OCI-LY1 (cell line): Measurements from ENCODE around the gene CACNA1C.

Source experiments
- H2AFZ ChIP-seq: fragments of 200-600 bp; sonication (generic), shearing (Covaris generic); 2 replicates; pipeline ENCODE4 v1.6.0; 2014; ENCODE audit warnings: antibody characterized with exemption, mild to moderate bottlenecking, low read length
- H3F3A ChIP-seq: fragments of 200-600 bp; sonication (generic), shearing (Covaris generic); 2 replicates; pipeline ENCODE4 v1.6.0; 2014; ENCODE audit warnings: mild to moderate bottlenecking, antibody characterized with exemption, low read length, moderate library complexity; ENCODE audit not compliant: insufficient read depth
- H3K27ac ChIP-seq: fragments of 200-600 bp; sonication (generic); 2 replicates; pipeline ENCODE4 v1.5.1; 2014; ENCODE audit warnings: low read length, mixed run types, mild to moderate bottlenecking, low read depth; ENCODE audit not compliant: poor library complexity, severe bottlenecking
- H3K27me3 ChIP-seq: fragments of 200-600 bp; sonication (generic); 2 replicates; pipeline ENCODE4 v1.6.0; 2014; ENCODE audit warnings: antibody characterized with exemption, mild to moderate bottlenecking, low read length, moderate library complexity; ENCODE audit not compliant: insufficient read depth
- H3K36me3 ChIP-seq: fragments of 200-600 bp; sonication (generic); 2 replicates; pipeline ENCODE4 v1.6.1; 2014; ENCODE audit warnings: mild to moderate bottlenecking, antibody characterized with exemption, low read length, moderate library complexity, mixed read lengths; ENCODE audit not compliant: insufficient read depth
- H3K4me1 ChIP-seq: fragments of 200-600 bp; sonication (generic); 2 replicates; pipeline ENCODE4 v1.5.1; 2014; ENCODE audit warnings: mild to moderate bottlenecking, low read length, moderate library complexity; ENCODE audit not compliant: insufficient read depth, severe bottlenecking
- H3K4me2 ChIP-seq: fragments of 200-600 bp; sonication (generic), shearing (Covaris generic); 2 replicates; pipeline ENCODE4 v1.6.1; 2014; ENCODE audit warnings: low read length
- H3K4me3 ChIP-seq: fragments of 200-600 bp; sonication (generic); 2 replicates; pipeline ENCODE4 v1.5.1; 2014; ENCODE audit warnings: low read length, low read depth, mild to moderate bottlenecking, mixed read lengths; ENCODE audit not compliant: poor library complexity, severe bottlenecking
- H3K79me2 ChIP-seq: fragments of 200-600 bp; shearing (Covaris generic); 2 replicates; pipeline ENCODE4 v1.6.1; 2016; ENCODE audit warnings: mixed run types, low read length, mixed read lengths; ENCODE audit not compliant: insufficient read depth
- H3K9ac ChIP-seq: fragments of 200-600 bp; sonication (generic), shearing (Covaris generic); 2 replicates; pipeline ENCODE4 v1.6.1; 2014; ENCODE audit warnings: mild to moderate bottlenecking, low read length, mixed read lengths
- H3K9me2 ChIP-seq: fragments of 200-600 bp; sonication (generic), shearing (Covaris generic); 2 replicates; pipeline ENCODE4 v1.6.1; 2014; ENCODE audit warnings: low read depth, mild to moderate bottlenecking, low read length, mixed read lengths
- H3K9me3 ChIP-seq: fragments of 200-600 bp; shearing (Covaris generic); 2 replicates; pipeline ENCODE4 v1.6.1; 2014; ENCODE audit warnings: low read length, mixed read lengths
- H4K20me1 ChIP-seq: fragments of 200-600 bp; sonication (generic), shearing (Covaris generic); 2 replicates; pipeline ENCODE4 v1.6.0; 2016; ENCODE audit warnings: mild to moderate bottlenecking, low read length; ENCODE audit not compliant: insufficient read depth
- CTCF ChIP-seq: fragments of 200-600 bp; sonication (generic), shearing (Covaris generic); IDR thresholded peaks from 2 replicates; pipeline ENCODE4 v1.5.1; 2017; ENCODE audit warnings: mild to moderate bottlenecking, antibody characterized with exemption, low read length, moderate library complexity, mixed read lengths
- EZH2 ChIP-seq: fragments of 200-600 bp; sonication (generic), shearing (Covaris generic); IDR thresholded peaks from 2 replicates; pipeline ENCODE4 v1.8.0; 2017; ENCODE audit warnings: borderline replicate concordance, mixed run types, mild to moderate bottlenecking, antibody characterized with exemption, low read length, moderate library complexity, mixed read lengths

Gene CACNA1C

GRCh38 chr12:2019126-2019525 is 33.7 kb upstream of the CACNA1C start:
- no peaks in the 10 kb centered on the region for H3K9me3 ChIP-seq
- H3K36me3 ChIP-seq = no peaks in the 10 kb centered on the region
- no peaks in the 10 kb centered on the region for H3K9me2 ChIP-seq
- H3F3A ChIP-seq = no peaks in the 10 kb centered on the region
- no peaks in the 10 kb centered on the region for H4K20me1 ChIP-seq
- TF ChIP-seq EZH2 (no peak), CTCF (no peak)
- no peak overlapping the region for H2AFZ ChIP-seq
- H3K27ac ChIP-seq = no peak overlapping the region
- no peak overlapping the region for H3K4me2 ChIP-seq
- H3K27me3 ChIP-seq = peaks cover 13% of the 10 kb centered on the region; the same call in 1 of the 2 replicates
- H3K4me3 ChIP-seq = no peak overlapping the region
- H3K79me2 ChIP-seq = no peaks in the 10 kb centered on the region
- H3K4me1 ChIP-seq = no peaks in the 10 kb centered on the region
- no peak overlapping the region for H3K9ac ChIP-seq

- Histone ChIP-seq H3K27me3 (peaks cover 8% of the 10 kb centered on the region; the same call in 1 of the 2 replicates), H3K27ac (no peak overlapping the region), H3K9ac (no peak overlapping the region), H2AFZ (no peak overlapping the region), H3K4me2 (no peak overlapping the region), H3K4me1 (no peaks in the 10 kb centered on the region), H4K20me1 (no peaks in the 10 kb centered on the region), H3K9me3 (no peaks in the 10 kb centered on the region), H3K79me2 (no peaks in the 10 kb centered on the region), H3K4me3 (no peak overlapping the region), H3K9me2 (no peaks in the 10 kb centered on the region), H3F3A (no peaks in the 10 kb centered on the region), H3K36me3 (no peaks in the 10 kb centered on the region)
- no peak for TF ChIP-seq EZH2
- no peak for TF ChIP-seq CTCF
Measured at GRCh38 chr12:2020511-2020910, 32.3 kb upstream of the CACNA1C start.

GRCh38 chr12:2023365-2023764 is 29.4 kb upstream of the CACNA1C start:
- TF ChIP-seq CTCF (no peak), EZH2 (no peak)
- Histone ChIP-seq H3K9ac (no peak overlapping the region), H3K4me3 (no peak overlapping the region), H3K36me3 (no peaks in the 10 kb centered on the region), H3K27ac (no peak overlapping the region), H3K9me3 (no peaks in the 10 kb centered on the region), H3K9me2 (no peaks in the 10 kb centered on the region), H3K27me3 (peaks cover 8% of the 10 kb centered on the region; the same call in 1 of the 2 replicates), H3K4me1 (no peaks in the 10 kb centered on the region), H4K20me1 (no peaks in the 10 kb centered on the region), H3F3A (no peaks in the 10 kb centered on the region), H3K4me2 (no peak overlapping the region), H2AFZ (no peak overlapping the region), H3K79me2 (no peaks in the 10 kb centered on the region)
